DMS79 treated with DMSO at 0.1 percent for 48 hours (cell line): ENCODE results near the gene EFCAB5.
"Not testable (repeated sequence)": the region's sequence is repeated elsewhere in the genome, so short reads cannot be mapped to it uniquely, and the experiment has no call there.

Source experiments
- DNase-seq: peaks from one replicate; lab custom pipeline; 2025; lab: John Stamatoyannopoulos, UW

Gene EFCAB5

DNA sequence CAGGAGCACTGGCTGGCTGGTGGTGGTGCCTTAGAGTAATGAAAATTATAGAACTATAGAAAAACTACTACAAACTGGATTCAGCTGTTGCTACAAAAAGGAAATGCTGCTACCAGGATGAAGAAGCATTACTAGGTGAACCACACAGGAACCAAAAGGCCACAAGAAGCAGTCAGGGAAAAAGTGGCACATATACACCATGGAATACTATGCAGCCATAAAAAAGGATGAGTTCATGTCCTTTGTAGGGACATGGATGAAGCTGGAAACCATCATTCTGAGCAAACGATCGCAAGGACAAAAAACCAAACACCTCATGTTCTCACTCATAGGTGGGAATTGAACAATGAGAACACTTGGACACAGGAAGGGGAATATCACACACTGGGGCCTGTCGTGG is 5.5 kb upstream of the EFCAB5 start:
- not testable (repeated sequence) for DNase-seq

DNA sequence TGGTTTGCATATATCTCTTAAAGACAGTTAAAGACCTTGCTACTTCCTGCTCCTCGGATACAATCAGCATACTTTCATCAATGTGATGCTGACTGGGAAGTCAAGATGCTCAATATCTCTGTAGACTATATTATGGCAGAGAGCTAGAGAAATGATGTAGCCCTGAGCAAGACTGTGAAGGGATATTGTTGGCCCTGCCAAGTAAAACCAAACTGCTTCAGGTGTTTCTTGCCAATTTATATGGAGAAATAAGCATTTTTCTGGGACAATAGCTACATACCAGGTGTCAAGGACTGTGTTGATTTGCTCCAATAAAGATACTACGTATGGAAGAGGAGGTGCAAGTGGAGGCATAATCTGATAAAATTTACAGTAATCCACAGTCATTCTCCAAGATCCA is 4.7 kb upstream of the EFCAB5 start:
- DNase-seq, result no peak

DNA sequence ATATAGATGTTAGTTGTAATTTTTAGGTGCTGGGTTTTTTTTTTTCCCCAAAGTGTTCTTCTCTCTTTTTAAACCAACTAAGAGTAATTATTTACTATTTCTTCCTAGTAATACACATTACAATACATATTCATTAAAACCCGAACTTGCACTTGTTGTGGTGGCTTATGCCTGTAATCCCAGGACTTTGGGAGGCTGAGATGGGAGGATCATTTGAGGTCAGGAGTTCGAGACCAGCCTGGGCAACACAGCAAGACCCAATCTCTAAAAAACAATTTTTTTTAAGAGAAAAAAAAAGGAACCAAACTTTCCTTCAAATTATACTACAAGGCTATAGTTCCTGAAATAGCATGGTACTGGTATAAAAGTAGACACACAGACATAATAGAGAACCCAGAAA is 3.8 kb downstream of the EFCAB5 start:
- no peak for DNase-seq

DNA sequence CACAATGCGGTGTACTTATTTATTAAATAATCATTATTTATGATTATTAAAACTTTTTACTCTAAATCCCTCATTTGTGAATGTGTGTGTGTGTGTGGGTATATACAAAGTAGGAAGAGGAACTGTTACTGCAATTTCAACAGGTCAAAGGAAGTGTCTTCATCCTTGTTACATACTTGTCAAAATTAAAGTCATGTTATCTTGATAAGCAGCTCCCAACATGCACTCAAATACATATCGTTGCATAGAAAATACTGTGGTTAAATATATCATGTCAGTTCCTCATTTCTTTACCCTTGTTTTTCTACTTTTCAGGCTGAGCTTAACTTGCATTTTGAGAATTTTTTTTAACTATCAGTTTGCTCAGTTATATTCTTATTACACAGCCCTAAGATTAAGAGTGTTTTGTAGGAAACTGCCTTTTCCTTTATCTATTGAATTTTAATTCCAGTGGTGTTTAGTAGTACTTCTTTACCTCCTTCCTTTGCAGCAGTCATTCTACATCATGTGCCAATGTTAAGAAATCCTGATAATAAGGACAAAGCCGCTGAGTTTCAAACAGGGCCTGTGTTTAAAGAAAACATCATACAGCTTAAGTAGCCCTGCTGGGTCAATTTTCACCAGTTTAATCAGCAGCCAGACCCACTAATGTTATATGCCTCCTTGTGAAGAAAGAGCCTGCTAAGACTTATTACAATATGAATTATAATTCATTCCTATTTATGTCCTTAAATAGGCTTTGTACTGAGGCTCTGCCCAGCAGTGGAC is 7.2 kb downstream of the EFCAB5 start:
- DNase-seq, result no peak

DNA sequence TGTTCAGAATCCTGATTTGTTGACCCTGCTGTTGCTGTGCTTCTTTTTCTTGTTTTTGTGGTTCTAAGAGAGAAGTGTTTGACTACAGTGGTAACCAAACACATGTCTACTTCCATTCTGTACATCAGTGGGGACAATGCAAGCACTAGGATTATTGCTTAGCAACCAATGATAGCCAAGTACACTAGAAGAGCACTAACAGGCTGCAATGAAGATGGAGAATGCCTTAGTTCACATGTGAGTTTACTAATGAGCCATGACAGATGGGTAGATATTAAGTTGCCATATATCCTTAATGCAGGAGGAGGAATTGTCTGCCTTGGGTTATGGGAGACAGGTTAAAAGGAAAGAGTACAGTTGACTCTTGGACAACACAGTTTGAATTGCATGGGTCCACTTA is 8.3 kb downstream of the EFCAB5 start:
- peak; percentile 39 for DNase-seq

DNA sequence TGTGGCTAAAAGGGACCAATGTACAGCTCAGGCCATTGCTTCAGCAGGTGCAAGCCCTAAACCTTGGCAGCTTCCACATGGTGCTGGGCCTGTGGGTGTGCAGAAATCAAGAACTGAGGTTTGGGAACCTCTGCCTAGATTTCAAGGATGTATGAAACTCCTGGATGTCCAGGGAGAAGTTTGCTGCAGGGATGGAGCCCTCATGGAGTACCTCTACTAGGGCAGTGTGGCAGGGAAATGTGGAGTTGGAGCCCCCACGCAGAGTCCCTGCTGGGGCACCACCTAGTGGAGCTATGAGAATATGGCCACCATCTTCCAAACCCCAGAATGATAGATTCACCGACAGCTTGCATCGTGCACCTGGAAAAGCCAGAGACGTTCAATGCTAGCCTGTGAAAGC is 13.0 kb downstream of the EFCAB5 start:
- DNase-seq, result no peak

DNA sequence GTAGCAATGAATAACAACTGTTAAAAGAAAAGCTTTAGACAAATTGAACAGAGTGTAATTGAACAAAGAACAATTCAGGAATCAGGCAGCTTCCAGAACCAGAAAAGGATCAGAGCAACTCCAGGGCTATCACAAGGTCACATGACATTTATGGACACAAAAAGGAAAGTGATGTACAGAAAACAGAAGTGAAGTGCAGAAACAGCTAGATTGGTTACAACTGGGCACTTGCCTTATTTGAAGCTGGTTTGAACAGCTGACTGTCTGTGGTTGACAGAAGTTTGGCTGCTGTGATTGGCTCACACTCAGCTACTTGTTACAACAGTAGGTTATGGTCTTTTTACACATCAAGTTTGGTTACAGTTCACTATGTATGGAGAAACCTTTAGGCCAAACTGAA is 14.8 kb downstream of the EFCAB5 start:
- DNase-seq, result no peak

DNA sequence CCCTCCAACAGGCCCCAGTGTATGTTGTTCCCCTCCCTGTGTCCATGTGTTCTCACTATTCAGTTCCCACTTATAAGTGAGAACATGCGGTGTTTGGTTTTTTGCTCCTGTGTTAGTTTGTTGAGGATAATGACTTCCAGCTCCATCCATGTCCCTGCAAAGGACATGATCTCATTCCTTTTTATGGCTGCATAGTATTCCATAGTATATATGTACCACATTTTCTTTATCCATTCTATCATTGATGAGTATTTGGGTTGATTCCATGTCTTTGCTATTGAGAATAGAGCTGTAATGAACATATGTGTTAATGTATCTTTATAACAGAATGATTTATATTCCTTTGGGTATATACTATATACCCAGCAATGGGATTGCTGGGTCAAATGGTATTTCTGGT is 16.1 kb downstream of the EFCAB5 start:
- not testable (repeated sequence) for DNase-seq

DNA sequence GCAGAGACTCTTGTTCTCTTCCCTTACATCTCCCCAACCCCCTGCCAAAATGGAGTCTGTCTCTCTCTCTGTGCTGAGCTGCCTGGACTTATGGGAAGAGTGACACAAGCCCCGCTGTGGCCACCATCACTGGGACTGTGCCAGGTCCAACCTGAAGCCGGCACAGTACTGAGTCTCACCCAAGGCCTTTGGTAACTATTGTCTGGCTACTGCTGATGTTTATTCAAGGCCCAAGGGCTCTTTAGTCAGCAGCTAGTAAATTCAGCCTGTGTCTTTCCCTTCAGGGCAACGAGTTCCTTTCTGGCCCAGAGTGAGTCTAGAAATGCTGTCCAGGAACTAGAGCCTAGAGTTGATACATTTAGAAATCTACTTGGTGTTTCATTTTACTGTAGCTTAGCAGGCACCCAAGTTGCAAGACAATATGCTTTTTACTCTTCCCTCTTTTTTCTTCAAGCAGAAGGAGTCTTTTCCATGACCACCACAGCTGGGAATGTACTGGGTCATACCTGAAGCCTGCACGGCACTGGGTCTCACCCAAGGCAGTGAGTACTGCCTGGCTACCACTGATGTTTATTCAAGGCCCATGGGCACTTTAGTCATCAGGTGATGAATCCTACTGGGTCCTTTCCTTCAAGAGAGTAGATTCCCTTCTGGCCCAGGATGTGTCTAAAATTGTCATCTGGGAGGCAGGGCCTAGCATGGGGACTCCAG is 17.7 kb downstream of the EFCAB5 start:
- DNase-seq, result no peak

DNA sequence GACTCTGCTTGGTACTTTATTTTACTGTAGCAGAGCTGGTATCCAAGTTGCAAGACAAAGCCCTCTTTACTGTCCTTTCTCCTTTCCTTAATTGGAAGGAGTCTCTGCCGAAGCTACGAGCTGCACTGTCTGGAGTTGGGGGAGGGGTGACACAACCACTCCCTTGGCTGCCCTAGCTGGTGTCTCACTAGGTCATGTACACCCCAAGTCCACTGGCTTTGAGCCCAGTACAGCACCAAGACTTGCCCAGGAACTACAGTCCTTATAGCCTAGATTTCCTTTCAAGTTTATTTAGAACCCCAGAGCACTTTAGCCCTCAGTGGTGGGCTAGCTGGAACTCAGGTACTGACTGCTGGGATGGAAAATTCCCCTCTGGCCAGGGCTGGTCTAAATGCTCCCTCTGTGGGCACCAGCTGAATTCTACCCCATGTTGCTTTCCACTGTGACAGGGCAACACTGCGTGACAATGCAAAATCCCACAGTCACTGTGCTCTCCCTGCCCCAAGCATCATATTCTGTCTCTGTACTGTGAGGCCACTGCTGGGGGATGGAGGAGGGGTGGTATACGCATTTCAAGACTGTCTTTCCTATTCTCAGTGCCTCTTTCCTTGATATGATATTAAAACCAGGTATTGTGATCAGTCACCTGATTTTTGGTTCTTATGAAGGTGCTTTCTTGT is 18.4 kb downstream of the EFCAB5 start:
- no peak for DNase-seq

DNA sequence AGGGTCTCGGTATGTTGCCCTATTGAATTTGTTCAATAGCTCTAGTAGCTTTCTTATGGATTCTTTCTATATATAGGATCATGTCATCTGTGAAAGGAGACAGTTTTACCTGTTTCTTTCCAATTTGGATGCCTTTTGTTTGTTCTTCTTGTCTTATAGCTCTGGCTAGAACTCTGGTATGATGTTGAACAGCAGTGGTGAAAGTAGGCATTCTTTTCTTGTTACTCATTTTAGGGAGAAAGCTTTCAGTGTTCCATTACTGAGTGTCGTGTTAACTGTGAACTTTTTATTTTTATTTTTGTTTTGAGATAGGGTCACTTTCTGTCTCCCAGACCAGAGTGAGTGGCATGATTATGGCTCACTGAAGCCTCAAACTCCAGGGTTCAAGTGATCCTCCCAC is 21.2 kb downstream of the EFCAB5 start:
- DNase-seq, result no peak

DNA sequence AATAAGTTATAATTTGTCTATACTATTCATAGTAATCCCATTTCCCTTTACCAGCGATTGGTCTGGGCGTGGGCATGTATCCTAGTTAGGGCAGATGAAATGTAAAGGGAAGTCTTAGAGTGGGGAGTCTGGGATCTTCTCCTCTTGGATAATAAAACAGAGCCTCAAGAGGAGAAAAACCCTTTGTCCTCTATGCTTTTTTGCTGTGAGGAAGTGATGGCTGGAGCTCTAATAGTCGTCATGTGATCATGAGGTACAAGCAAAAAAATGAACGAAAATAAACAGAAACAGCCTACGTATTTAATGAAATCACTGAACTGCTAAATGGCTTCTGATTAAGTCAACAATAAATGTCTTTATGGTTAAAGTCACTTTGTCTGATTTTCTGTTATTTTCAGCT is 26.8 kb downstream of the EFCAB5 start:
- DNase-seq, result no peak

DNA sequence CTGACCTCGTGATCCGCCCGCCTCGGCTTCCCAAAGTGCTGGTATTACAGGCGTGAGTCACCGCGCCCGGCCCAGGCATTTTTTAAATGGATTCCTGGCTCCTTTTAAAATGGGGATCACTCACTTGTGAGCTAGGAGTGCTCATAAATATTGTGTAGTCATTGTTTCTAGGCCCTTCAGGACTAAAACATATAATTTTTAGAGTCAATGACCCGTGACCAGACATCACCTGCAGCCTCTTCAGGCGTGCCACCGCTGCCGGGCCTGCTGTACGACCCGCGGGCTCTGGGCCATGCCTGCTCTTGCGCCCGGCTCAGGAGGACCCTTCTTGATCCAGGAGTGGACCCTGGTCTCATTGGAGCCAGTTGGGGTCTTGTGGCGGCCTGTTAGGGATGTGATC is 30.8 kb downstream of the EFCAB5 start:
- peak; percentile 66 for DNase-seq

DNA sequence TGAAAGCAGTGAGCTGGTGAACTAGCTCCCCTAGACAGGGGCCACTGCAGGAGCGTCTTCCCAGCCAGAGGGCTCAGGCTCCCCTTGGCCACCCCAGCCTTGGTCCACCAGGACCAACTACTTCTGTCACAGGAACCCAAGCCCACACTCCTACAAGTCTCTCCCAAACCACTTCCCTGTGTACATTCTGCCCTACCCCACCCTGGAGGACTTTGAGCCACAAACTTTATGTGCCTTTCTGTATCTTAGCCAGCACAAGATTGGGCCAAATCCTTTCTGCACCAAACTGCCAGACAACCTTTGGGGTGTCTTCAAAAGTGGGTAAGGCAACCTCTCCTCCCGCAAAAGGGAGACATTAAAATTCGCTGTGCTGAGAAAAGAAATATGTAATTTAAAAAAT is 31.6 kb downstream of the EFCAB5 start:
- no peak for DNase-seq

DNA sequence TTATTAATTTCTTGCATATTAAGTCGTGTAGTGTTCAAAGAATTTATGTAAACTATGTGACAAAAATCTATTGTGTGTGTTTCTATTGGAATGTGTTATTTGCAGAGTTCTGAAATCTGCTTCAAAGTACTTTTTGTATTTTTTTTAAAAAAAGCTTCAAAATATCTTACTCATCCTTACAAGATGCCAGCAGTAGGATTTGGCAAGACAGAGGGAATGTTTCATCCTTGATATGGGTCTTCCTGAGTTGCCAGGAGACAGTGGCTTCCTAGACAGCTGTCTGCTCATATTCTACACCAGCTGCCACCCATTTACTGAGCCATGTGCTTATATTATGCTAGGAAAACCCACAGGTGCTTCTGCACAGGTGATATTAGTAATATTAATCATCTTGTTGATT is 36.4 kb downstream of the EFCAB5 start:
- no peak for DNase-seq

DNA sequence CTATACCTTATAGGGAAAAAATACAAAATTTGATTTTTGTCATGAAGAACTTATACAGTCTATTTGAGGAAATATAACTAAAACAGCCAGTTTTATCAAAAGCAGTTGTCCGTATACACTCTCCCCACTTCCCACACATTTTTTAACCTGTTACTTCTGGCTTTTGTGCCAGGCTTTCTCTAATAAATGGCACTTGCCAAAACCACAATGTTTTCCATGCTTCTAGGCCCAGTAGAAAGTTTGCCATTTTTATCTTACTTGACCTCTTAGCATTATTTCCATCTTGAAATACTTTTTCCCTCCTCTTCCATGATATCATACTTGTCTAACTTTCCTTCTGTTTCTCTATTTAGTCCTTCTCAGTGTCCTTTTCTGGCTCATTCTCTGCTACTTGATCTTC is 38.8 kb downstream of the EFCAB5 start:
- DNase-seq, result no peak

DNA sequence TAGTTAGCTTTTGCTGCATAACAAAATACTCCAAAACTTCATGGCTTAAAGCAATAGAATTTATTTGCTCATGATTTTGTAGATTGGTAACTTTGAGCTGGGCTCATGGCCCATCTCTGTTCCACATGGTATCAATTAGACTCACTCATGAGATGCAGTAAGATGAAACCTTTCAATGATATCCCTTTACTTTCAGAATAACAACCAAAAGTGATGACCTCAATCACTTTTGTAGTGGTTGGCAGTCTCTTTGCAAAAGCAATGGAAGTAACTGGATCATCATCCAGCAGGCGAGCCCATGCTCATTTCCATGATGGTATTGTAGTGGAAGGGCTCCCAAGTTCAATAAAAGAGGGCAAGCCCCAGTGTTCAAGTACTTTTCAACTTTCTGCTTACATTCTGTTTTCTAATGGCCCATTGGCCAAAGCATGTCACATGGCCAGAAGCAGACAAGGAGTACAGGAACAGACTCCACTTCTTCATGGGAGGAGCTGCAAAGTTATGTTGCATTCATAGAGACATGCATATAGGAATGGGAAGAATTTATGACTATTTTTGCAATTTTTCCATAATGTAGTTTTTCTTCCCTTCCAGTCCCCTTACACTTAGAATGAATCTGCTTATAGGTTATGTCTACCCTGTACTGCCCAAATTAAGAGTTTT is 41.7 kb downstream of the EFCAB5 start:
- no peak for DNase-seq

DNA sequence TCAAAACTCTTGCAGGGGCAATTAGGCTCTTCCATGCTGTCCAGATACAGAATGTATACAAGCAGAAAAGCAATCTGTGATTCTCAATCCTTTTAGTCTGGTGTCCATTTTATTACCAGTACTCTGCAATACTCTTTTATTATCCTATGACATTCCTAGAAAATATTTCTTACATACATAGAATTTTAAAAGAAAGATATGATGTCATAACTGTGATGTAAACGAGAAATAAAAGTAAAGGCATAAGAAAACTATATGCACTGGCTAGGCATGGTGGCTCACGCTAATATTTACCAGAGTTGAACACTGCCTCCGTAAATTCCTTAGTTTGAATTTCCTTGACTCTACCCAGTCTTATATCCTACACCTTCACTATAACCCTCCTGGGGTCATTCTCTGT is 55.0 kb downstream of the EFCAB5 start:
- no peak for DNase-seq

DNA sequence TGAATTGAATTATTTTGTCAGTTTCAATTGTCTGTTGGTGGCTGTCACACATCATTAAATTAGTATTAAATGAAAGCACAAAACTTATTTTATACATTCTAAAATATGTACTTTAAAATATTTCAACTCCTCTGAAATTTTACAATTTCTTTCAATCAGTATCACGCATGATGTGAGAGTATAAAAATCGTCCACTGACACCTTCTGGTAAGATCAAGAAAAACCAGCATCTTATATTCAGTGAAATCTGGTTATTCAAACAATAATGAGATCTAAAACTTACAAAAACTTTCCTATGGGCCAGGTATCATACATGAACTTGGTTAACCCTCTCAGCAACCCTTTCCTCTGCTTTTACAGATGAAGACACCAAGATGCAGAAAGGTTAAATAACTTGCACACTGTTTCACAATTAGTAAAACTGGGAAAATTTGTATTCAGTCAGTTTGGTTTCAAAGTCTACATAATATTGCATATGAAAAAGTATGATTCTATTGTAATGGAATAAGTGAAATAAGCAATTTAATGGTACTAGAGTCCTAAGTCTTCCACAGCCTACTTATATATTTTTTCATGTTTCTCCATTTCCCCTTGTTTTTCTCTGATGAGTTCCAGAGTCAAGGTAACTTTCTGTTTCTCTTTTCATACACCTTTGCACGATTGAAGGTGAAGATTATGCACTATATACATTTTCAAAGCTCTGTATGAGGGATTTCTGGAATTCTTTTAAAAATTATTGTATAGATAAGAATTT is 58.7 kb downstream of the EFCAB5 start:
- no peak for DNase-seq

DNA sequence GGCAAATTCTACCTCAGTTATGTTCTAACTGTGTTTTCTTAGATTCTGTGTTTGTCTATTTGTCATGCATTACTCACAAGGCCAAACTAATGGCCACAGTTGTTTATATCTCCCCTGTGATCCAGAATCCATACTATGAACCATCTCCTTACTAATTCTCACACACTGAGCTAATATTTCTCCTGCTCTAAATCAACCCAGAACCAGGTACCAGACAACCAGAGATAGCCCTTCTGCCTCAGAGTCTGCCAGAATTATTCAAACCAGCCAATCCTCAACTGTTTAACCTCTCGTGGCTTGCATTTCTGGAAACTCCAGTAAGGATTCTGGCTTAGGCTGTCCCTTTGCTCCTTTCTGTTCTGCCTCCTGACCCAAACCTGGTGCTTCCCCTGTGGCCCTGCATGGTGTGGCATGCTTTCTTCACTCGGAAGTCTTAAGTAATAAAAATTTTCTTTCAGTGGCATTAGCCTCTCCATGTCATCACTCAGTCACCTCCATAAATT is 59.4 kb downstream of the EFCAB5 start:
- DNase-seq, result no peak

DNA sequence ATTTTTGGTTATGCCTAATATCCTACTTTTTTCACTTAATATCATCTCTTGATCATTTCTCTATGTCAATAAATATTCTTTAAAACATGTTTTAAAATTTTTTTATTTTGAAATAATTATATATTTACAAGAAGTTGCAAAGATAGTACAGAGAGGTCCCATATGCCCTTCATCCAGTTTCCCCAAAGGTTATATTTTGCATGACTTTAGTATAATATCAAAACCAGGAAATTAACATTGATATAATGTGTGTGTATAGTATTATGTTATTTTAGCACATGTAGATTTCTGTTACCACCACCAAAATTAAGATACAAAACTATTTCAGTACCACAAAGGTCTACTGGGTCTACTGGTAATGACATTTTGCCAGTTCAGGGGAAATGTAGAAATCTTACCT is 60.7 kb downstream of the EFCAB5 start:
- no peak for DNase-seq
